ENCODE data around the gene RPL31.
A peak's percentile ranks its signal among the peaks of the same experiment; 100 is the strongest.

RPL31 gene

GRCh38 chr2:101001691-101002561 is at the start of gene RPL31:
TSS of gene RPL31 (plus strand) at chr2:101002289. CDS start at chr2:101002702, 413 bp downstream.
- DNase-seq, result peak; percentile 97

GRCh38 chr2:100952512-100952911 is 49.6 kb upstream of the RPL31 start:
- peak; percentile 5 for DNase-seq

GRCh38 chr2:100953406-100954043 is 48.6 kb upstream of the RPL31 start:
- DNase-seq, result no peak

GRCh38 chr2:100954044-100954420 is 48.1 kb upstream of the RPL31 start:
- no peak for DNase-seq

GRCh38 chr2:100955226-100955625 is 46.9 kb upstream of the RPL31 start:
- DNase-seq, result no peak

GRCh38 chr2:100956081-100956480 is 46.0 kb upstream of the RPL31 start:
- no peak for DNase-seq

- no peak for DNase-seq
Measured at GRCh38 chr2:100957996-100958653, 44.0 kb upstream of the RPL31 start.

GRCh38 chr2:100959225-100959880 is 42.7 kb upstream of the RPL31 start:
- DNase-seq, result no peak

GRCh38 chr2:100960688-100961087 is 41.4 kb upstream of the RPL31 start:
- no peak for DNase-seq

- DNase-seq, result no peak
Measured at GRCh38 chr2:100962366-100963025, 39.6 kb upstream of the RPL31 start.

- DNase-seq, result no peak
Measured at GRCh38 chr2:100963026-100963375, 39.1 kb upstream of the RPL31 start.

- DNase-seq, result no peak
Measured at GRCh38 chr2:100964222-100964621, 37.9 kb upstream of the RPL31 start.

- DNase-seq, result no peak
Measured at GRCh38 chr2:100964681-100965169, 37.4 kb upstream of the RPL31 start.

- no peak for DNase-seq
Measured at GRCh38 chr2:100965596-100965995, 36.5 kb upstream of the RPL31 start.

- DNase-seq, result no peak
Measured at GRCh38 chr2:100967716-100968115, 34.4 kb upstream of the RPL31 start.

- DNase-seq, result no peak
Measured at GRCh38 chr2:100968146-100969145, 33.6 kb upstream of the RPL31 start.

- DNase-seq, result no peak
Measured at GRCh38 chr2:100969998-100970397, 32.1 kb upstream of the RPL31 start.

- no peak for DNase-seq
Measured at GRCh38 chr2:100971221-100971620, 30.9 kb upstream of the RPL31 start.

- no peak for DNase-seq
Measured at GRCh38 chr2:100972452-100972851, 29.6 kb upstream of the RPL31 start.

GRCh38 chr2:100974712-100975520 is 27.2 kb upstream of the RPL31 start:
- no peak for DNase-seq

GRCh38 chr2:100975521-100975785 is 26.6 kb upstream of the RPL31 start:
- no peak for DNase-seq

All from activated CD4-positive, alpha-beta T cell treated with anti-CD3 and anti-CD28 coated beads, Interleukin-2, Interleukin-6, amounts not matched to agents 100 ng/mL and 50 ng/mL, durations not matched to agents 16 hours and 8 hours (primary cell).